Heart right ventricle (tissue), 16 donors: Measurements from ENCODE around the gene ISX. TPM values are rescaled to one million over a fixed set of nuclear protein-coding genes. Genes with fewer than 3 reads are reported as not detected.

Source experiments
- ATAC-seq, 8 donors: fragments of 200-7000 bp; cut with Tn5 transposase; one replicate each; pipeline ENCODE4 v1.9.1; 2020; ENCODE audit warnings: mild to moderate bottlenecking in 8 of 8, moderate library complexity in 8 of 8, moderate number of reproducible peaks in 1 of 8
- DNase-seq, 2 donors: peaks; one replicate each; pipeline ENCODE4 v3.0.0-alpha.2; 2020
- H3K27ac ChIP-seq, 10 donors: fragments of 200-600 bp; sonication (generic) in 2 of 10; one replicate each; pipeline versions ENCODE4 v1.5.0 to v1.8.0; 2020 to 2022; ENCODE audit warnings: mild to moderate bottlenecking in 3 of 10
- H3K27me3 ChIP-seq, 7 donors: fragments of 200-600 bp; one replicate each; pipeline ENCODE4 v1.8.0; 2021 to 2022; ENCODE audit warnings: mild to moderate bottlenecking in 2 of 7
- H3K36me3 ChIP-seq, 9 donors: fragments of 200-600 bp; sonication (generic) in 1 of 9; one replicate each; pipeline versions ENCODE4 v1.5.0 to v1.8.0; 2020 to 2022; ENCODE audit warnings: mild to moderate bottlenecking in 2 of 9
- H3K4me1 ChIP-seq, 9 donors: fragments of 200-600 bp; sonication (generic) in 1 of 9; one replicate each; pipeline versions ENCODE4 v1.5.0 to v1.8.0; 2020 to 2022; ENCODE audit warnings: mild to moderate bottlenecking in 4 of 9
- H3K4me3 ChIP-seq, 10 donors: fragments of 200-600 bp; sonication (generic) in 2 of 10; one replicate each; pipeline versions ENCODE4 v1.5.0 to v1.8.0; 2020 to 2022; ENCODE audit warnings: mild to moderate bottlenecking in 7 of 10, moderate library complexity in 2 of 10
- H3K9me3 ChIP-seq, 11 donors: fragments of 200-600 bp in 10 of 11; sonication (generic) in 2 of 11; one replicate each; pipeline versions ENCODE4 v1.5.0 to v1.8.0; 2013 to 2022; ENCODE audit warnings: mild to moderate bottlenecking in 2 of 11, control low read depth in 1 of 11, moderate library complexity in 1 of 11
- CTCF ChIP-seq, 9 donors: fragments of 200-600 bp; sonication (generic) in 2 of 9; IDR thresholded peaks; one replicate each; pipeline versions ENCODE4 v1.5.0 to v1.8.0; 2021 to 2022; ENCODE audit warnings: antibody characterized with exemption in 9 of 9, mild to moderate bottlenecking in 5 of 9, moderate library complexity in 1 of 9
- WGBS, 2 donors: extraction: QIAGEN DNeasy Blood & Tissue Kit; methylation state at CpG; one replicate each; pipeline ENCODE4 v1.1.7; 2013; ENCODE audit warnings: inconsistent platforms in 1 of 2; 5-methylcytosine and 5-hydroxymethylcytosine counted together
- intact Hi-C, 10 donors: fragments of 100-400 bp; cut with DNase I; formaldehyde crosslinking; loops; one replicate each; pipeline versions ENCODE4 v1.11.1 to v1.14.2; 2022
- polyA plus RNA-seq, 2 donors: library from polyadenylated mRNA; stranded (reverse); fragments of 200-250 nt; gene quantifications; one replicate each; pipeline ENCODE4 v1.2.3, GENCODE V29; 2013
- total RNA-seq, 10 donors: library from RNA; stranded (reverse); fragmentation: NEBNext Ultra II Directional in 3 of 10; extraction: Animal tissue kit (Norgen Biotek cat#: 25700) in 3 of 10; gene quantifications; one replicate each; pipeline versions ENCODE4 v1.2.1 to v1.2.4, GENCODE V29; 2021 to 2023
- donor health status: Arrhythmogenic right ventricular cardiomyopathy.
- donor health status: ischemic (EF 13 %, LVEDD 7.1; RV severe dilation, severe dysfunction).
- donor health status: healthy with polysubstance abuse.
- donor health status: DM: no; HTN: yes; CAD: no.
- donor health status: DM: no; HTN: no; CAD: no.
- donor health status: ischemic (EF 25% LVEDD 6.9; RV normal size, moderate dysfunction).
- donor health status: ischemic (EF 25% LVEDD 5.7; RV mildly dilated, moderate dysfunction).
- donor health status: healthy.
- donor health status: DM: yes; HTN: yes; CAD: no.
- donor health status: Ischemic cardiomyopathy.
- donor health status: ischemic (EF 35%, LVEDD 5.7; RV mildly dilated, moderate dysfunction).
- donor health status: nonischemic (EF 11% LVEDD 7.7; RV severe dilation, severe dysfunction).
- donor health status: DM: yes; HTN: yes; CAD: no.
- donor health status: PGD.
- donor health status: ischemic (EF 29% LVEDD 5.4; RV normal size, mild dysfunction).
- donor health status: nonischemic (EF 23%, LVEDD 6.1; RV moderate dilation, normal function).

Gene ISX
- total and polyA plus RNA-seq, 12 donors: not detected

- H3K27ac ChIP-seq: no peak overlapping the region
- no peak for ATAC-seq
- H3K9me3 ChIP-seq: no peaks in the 10 kb centered on the region
- TF ChIP-seq CTCF (IDR thresholded peaks at IDR 0.05): no peak
- intact Hi-C loops: no loop called here
- WGBS, 2 donors: 61 to 69% methylated on average over 1 of the region's 1 CpG
- H3K4me3 ChIP-seq: no peak overlapping the region
- no peak for DNase-seq
- no peaks in the 10 kb centered on the region for H3K36me3 ChIP-seq
- H3K27me3 ChIP-seq: peaks cover 0 to 13% (median 0%) of the 10 kb centered on the region in 7 donors
- H3K4me1 ChIP-seq: no peaks in the 10 kb centered on the region
These were observed 3.6 kb downstream of the ISX start for GRCh38 chr22:35069541-35069940.

- no peak for TF ChIP-seq CTCF (IDR thresholded peaks at IDR 0.05)
- H3K4me3 ChIP-seq: no peak overlapping the region
- no peak overlapping the region for H3K27ac ChIP-seq
- 80 to 87% methylated on average over 2 of the region's 2 CpGs for WGBS, 2 donors
- intact Hi-C loops: no loop called here
- no peaks in the 10 kb centered on the region for H3K9me3 ChIP-seq
- no peak for ATAC-seq
- no peaks in the 10 kb centered on the region for H3K36me3 ChIP-seq
- H3K27me3 ChIP-seq: peaks cover 0 to 13% (median 0%) of the 10 kb centered on the region in 7 donors
- DNase-seq: no peak
- H3K4me1 ChIP-seq: no peaks in the 10 kb centered on the region
These were observed 4.6 kb downstream of the ISX start for GRCh38 chr22:35070451-35071093.

- Histone ChIP-seq H3K27ac (no peak overlapping the region), H3K4me1 (no peaks in the 10 kb centered on the region), H3K27me3 (peaks cover 0 to 13% (median 4%) of the 10 kb centered on the region in 7 donors), H3K36me3 (no peaks in the 10 kb centered on the region), H3K9me3 (no peaks in the 10 kb centered on the region), H3K4me3 (no peak overlapping the region)
- TF ChIP-seq CTCF (IDR thresholded peaks at IDR 0.05): no peak
- intact Hi-C loops: no loop called here
- DNase-seq (no peak), ATAC-seq (no peak)
- WGBS, 2 donors: 62 to 76% methylated on average over 3 of the region's 3 CpGs
These were observed 5.8 kb downstream of the ISX start for GRCh38 chr22:35071784-35072183.

GRCh38 chr22:35072925-35073324, 7.0 kb downstream of the ISX start:
- Histone ChIP-seq H3K27me3 (peaks cover 0 to 15% (median 4%) of the 10 kb centered on the region in 7 donors), H3K9me3 (no peaks in the 10 kb centered on the region), H3K4me1 (no peaks in the 10 kb centered on the region), H3K27ac (no peak overlapping the region), H3K4me3 (no peak overlapping the region), H3K36me3 (no peaks in the 10 kb centered on the region)
- 73 to 75% methylated on average over 4 of the region's 4 CpGs for WGBS, 2 donors
- DNase-seq: no peak
- ATAC-seq: no peak
- no peak for TF ChIP-seq CTCF (IDR thresholded peaks at IDR 0.05)
- intact Hi-C loops: no loop called here
